ENCODE results near the gene HSPA12B.

HSPA12B gene

DNA sequence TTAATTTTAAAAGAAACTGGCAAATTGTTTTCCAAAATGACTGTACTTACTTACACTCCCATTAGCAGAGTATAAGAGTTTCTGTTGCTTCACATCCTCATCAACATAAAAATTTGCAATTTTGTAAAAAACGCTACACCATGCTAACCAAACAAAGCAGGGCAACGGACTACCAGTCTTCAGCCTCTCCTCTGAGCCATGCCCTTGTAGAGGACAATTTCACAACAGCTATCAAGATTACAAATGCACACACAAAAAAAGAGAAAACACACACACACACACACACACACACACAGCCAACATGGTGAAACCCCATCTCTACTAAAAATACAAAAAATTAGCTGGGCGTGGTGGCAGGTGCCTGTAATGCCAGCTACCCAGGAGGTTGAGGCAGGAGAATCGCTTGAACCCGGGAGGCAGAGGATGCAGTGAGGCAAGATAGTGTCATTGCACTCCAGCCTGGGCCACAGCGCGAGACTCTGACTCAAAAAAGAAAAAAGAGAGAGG lies 39.1 kb downstream of the HSPA12B start:
- Mint-ChIP-seq H3K4me1 (ENCODE audit: low read depth) (peaks cover 12% of the 10 kb centered on the region), H3K4me3 (no peak overlapping the region), H3K9me3 (ENCODE audit: low read depth) (no peaks in the 10 kb centered on the region), H3K27me3 (no peaks in the 10 kb centered on the region), H3K27ac (no peak overlapping the region), H3K36me3 (no peaks in the 10 kb centered on the region)

DNA sequence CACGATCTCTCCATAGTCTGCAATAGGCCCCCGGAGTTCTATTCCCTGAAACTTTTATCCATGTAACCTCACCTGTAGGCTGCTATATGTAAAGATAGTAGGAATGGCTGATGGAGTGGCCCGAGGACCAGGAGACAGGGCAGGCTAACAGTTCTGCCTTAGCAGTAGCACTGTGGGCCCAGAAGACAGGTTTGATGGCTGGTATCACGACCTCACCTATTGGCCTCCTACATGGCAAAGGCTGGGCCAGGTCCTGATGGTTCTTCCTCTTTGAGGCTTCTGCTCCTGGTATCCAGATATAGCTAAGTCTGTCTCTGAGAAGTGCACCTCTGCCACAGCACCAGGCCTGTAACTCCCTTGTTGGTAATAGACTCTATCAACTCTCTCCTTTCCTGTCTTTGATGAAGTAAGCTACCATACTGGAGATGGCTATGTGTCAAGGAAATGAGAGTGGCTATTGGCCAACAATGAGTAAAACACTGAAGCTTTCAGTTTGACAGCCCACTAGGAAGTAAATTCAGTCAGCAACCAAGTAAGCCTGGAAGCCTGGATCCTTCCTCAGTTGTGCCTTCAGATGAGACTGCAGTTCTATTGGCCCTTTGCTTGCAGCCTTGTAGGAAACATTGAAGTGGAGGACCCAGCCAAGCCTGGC lies 43.1 kb downstream of the HSPA12B start:
- Mint-ChIP-seq H3K4me1 (ENCODE audit: low read depth) (peaks cover 11% of the 10 kb centered on the region), H3K4me3 (no peak overlapping the region), H3K27me3 (no peaks in the 10 kb centered on the region), H3K9me3 (ENCODE audit: low read depth) (no peaks in the 10 kb centered on the region), H3K27ac (no peak overlapping the region), H3K36me3 (no peaks in the 10 kb centered on the region)

DNA sequence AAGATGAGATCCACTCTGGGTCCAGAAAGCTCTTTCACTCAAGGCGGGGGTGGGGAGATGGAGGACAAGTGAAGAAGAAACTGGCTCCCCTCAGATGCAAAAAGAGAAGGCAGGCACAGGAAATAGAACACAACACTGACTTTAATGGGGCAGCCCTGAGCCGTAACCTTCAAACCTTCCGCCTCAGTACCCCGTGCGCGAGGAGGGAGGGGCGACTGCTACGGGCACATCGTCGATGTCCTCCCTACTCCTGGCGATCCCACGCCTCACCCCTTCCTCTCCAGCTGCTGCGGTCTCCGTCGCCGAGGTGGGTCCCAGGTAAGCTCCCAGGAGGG lies 44.9 kb downstream of the HSPA12B start:
- Mint-ChIP-seq H3K36me3 (no peaks in the 10 kb centered on the region), H3K27ac (no peak overlapping the region), H3K4me3 (peak overlapping the region; percentile 78), H3K27me3 (no peaks in the 10 kb centered on the region), H3K9me3 (ENCODE audit: low read depth) (no peaks in the 10 kb centered on the region), H3K4me1 (ENCODE audit: low read depth) (peaks cover 23% of the 10 kb centered on the region)

DNA sequence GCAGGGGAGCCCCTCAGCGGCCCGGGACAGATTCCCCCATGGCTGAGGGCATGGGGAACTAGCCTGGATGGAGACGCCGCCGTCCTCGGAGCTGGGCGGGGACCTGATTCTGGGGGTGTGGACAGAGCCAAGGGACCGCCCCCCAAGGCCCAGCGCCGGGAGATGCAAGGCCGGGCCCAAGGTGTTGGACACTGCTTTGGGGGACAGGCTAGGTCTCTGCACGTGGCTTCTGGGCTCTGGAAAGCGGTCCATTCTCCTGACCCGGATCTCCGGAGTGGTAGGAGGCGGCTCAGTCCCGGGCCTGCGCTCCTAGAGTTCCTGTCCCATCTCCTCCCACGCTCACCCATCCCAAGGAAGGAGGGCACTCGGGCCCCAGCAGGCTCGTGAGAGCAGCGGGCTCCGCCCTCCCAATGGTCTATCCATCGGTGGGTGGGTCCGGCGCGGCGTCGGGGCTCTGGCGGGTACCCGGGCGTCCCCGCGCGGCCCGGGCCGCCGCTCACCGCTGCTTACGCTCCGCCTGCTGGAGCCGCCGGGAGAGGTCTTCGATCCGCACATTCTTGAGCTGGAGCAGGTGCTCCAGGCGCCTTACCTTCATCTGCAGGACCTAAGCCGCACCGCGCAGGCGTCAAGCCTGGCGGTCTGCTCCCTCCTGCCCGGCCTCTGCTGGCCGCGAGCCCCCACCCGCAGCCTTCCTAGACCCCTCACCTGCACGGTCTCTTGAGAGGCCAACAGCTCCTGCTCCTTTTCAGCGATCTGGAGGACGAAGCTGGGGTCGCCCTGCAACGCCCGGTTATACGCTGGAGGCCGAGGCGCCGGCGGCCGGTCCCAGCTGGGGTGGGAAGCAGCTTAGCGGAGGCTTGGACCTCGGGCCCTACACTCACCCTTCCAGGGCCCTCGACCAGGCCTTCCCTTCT lies 45.5 kb downstream of the HSPA12B start:
- no peak overlapping the region for H3K27ac Mint-ChIP-seq
- no peaks in the 10 kb centered on the region for H3K27me3 Mint-ChIP-seq
- no peaks in the 10 kb centered on the region for H3K36me3 Mint-ChIP-seq
- peak overlapping the region; percentile 78 for H3K4me3 Mint-ChIP-seq
- peaks cover 26% of the 10 kb centered on the region for H3K4me1 Mint-ChIP-seq (ENCODE audit: low read depth)
- no peaks in the 10 kb centered on the region for H3K9me3 Mint-ChIP-seq (ENCODE audit: low read depth)

DNA sequence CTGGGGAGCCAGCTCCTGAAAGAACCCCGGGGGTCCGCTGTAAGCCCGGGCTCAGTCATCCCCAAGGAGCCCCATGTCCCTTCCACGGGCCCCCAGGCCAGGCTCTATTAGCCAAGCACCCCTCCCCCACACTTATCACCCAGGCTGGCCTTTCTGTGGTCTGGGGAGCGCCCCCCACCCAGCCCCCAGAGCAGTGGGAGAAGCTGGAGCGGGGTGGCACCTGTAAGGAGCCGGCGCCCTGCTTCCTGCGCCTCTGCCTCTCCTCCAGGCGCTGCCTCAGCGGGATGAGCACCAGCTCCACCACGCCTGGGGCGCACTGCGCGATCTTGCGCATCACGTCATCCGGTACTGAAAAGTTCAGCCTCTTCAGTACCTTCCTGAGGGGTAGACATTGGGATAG lies 46.5 kb downstream of the HSPA12B start:
- Mint-ChIP-seq H3K27ac (no peak overlapping the region), H3K27me3 (no peaks in the 10 kb centered on the region), H3K9me3 (ENCODE audit: low read depth) (no peaks in the 10 kb centered on the region), H3K4me1 (ENCODE audit: low read depth) (peaks cover 31% of the 10 kb centered on the region), H3K36me3 (no peaks in the 10 kb centered on the region), H3K4me3 (peak overlapping the region; percentile 31)

DNA sequence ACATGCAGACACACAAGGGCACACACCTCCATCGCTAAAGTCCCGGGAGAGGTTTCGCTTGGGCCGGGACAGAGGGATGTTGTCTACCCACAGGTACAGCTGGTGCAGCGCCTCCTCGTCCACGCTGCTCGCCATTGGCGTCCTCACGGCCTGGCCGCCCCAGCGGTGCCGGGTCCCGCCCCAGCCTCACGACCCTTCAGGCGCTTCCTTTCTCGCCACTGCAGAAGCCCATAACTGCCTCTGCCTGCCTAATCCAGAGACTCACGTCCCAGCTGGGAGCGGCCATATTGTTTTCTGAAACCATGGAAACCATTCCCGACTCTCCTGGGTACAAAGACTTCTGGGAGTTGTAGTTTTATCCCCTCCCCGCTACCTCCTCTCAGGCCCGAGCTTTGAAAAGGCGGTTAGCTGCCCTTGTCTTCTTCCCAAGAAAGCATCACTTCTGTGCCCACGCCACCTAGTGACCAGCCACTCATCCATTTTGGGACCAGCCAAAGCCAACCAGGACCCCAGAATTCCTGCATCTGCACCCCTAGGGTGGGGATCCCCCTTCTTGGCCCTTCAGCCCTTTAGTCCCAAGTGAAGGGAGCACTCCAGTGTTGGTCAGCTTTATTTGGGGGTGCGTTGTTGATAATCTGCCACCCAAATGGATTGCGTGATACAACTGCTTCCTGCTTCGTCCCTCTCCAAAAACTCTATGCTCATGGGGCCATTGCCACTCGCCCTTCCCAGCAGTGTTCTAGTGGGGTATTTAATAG lies 48.8 kb downstream of the HSPA12B start, which contains the start of gene SPEF1:
TSS of gene SPEF1 (minus strand) at position 296 of the 758 bp plus-strand sequence. CDS start at position 135, 161 bp downstream.
- peaks cover 39% of the 10 kb centered on the region for H3K4me1 Mint-ChIP-seq (ENCODE audit: low read depth)
- peak within 1 kb of the TSS; percentile 50 for H3K27ac Mint-ChIP-seq
- H3K27me3 Mint-ChIP-seq: no peaks in the 10 kb centered on the region
- H3K9me3 Mint-ChIP-seq (ENCODE audit: low read depth): no peaks in the 10 kb centered on the region
- no peaks in the 10 kb centered on the region for H3K36me3 Mint-ChIP-seq
- peak within 1 kb of the TSS; percentile 33 for H3K4me3 Mint-ChIP-seq

DNA sequence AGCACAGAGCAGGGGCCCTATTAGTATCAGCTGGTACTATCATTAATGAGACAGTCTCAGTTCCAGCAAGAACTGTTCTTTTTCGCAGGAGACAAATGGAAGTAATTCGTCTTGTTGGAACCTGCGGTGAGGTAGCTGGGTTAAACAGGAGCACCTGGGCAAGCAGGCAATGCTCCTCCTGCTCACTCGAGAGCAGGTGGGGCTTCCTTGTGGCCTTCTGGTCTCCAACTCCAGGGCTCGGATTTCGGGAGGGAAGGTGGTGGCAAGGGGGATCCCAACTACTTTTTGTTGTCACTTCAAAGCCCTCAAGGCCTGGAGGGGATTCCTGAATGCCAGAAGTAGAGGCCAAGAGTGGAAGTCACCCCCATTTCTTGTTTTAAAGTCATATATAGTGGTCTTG lies 50.1 kb downstream of the HSPA12B start:
- Mint-ChIP-seq H3K4me1 (ENCODE audit: low read depth) (peaks cover 36% of the 10 kb centered on the region), H3K27ac (peak overlapping the region; percentile 50), H3K4me3 (no peak overlapping the region), H3K36me3 (no peaks in the 10 kb centered on the region), H3K9me3 (ENCODE audit: low read depth) (no peaks in the 10 kb centered on the region), H3K27me3 (no peaks in the 10 kb centered on the region)

DNA sequence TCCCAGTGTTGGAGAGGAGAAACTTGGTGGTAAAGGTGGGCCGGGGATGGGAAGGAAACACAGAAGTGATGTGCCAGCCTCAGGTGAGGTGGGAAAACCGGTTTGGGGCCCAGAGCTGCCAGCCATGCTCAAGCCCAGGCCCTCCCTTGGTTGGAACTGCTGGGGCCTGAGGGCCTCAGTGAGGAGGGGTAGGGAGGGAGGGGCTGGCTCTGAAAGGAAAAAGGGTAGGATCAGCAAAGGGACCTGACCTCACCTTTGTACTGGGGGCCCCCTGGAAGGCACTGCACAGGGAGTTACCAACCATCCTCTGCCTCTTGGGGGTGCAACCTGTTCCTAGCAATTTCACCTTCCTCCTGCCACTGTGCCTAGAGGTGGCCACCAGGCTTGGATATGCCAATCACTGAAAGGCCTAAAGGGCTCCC lies 50.6 kb downstream of the HSPA12B start:
- Mint-ChIP-seq H3K4me3 (peak overlapping the region; percentile 30), H3K27me3 (no peaks in the 10 kb centered on the region), H3K4me1 (ENCODE audit: low read depth) (peaks cover 36% of the 10 kb centered on the region), H3K27ac (peak overlapping the region; percentile 22), H3K36me3 (no peaks in the 10 kb centered on the region), H3K9me3 (ENCODE audit: low read depth) (no peaks in the 10 kb centered on the region)

DNA sequence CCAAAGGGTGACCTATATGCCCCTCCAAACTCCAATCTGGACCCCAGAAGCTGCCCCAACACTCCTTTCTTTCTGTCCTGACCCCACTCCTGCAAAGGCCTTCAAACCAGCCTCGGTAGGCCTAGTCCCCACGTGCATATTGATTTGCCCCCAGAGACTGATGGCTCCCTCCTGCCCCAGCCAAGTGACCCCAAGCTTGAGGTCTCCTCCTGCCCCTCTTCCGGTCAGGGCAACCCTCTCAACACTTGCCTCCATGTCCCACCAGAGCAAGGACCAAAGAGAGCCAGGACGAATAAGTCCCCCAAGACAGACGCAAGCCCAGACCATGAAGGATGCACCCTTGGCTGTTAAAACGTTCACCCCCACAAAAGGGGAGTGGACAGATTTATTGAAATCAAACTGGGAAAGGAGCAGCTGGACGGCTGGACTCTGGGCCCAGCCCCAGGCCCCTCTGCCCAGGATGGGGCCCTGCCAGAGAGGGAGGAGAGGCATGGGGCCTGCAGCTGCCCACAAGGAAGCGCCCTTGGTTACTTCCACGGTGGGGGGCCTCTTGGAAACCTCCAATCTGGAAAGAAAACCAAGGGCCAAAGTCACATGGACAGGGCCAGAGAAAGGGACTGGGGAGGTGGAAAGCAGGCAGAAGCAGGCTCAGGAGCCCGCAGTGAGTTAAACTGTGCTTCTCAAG lies 51.2 kb downstream of the HSPA12B start:
- no peak overlapping the region for H3K27ac Mint-ChIP-seq
- H3K27me3 Mint-ChIP-seq: no peaks in the 10 kb centered on the region
- peaks cover 37% of the 10 kb centered on the region for H3K4me1 Mint-ChIP-seq (ENCODE audit: low read depth)
- peak overlapping the region; percentile 30 for H3K4me3 Mint-ChIP-seq
- H3K36me3 Mint-ChIP-seq: no peaks in the 10 kb centered on the region
- H3K9me3 Mint-ChIP-seq (ENCODE audit: low read depth): no peaks in the 10 kb centered on the region

DNA sequence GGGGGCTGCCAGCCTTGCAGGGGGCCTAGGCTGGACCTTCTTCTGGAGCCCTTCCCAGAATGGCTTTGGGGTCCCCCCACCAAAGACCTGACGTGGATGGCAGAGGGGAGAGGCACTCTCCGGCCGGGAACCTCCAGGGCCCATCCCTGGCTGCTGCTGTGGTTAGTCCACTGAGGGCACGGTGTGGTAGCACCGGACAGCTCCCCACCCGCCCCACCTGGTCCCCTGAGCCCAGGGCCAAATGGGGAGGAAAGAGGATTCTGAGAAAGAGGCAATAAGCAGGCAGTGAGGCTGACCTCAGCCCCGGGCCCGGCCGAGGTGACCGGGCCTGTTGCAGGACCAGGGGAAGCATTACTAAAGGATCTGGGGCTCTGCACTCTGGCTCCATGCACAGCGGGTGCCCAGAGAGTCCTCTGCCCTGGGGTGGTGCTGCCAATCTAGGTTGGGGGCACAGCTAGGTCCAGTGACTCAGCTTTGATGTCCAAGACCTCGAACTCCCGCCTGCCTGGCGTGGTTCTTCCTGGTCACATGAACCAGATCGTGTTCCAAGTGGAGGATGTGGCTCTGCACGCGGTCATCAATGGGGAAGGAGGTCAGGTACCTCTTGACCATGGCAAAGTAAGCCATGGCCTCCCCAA lies 51.9 kb downstream of the HSPA12B start:
- Mint-ChIP-seq H3K4me1 (ENCODE audit: low read depth) (peaks cover 41% of the 10 kb centered on the region), H3K27ac (no peak overlapping the region), H3K4me3 (peak overlapping the region; percentile 52), H3K36me3 (no peaks in the 10 kb centered on the region), H3K27me3 (no peaks in the 10 kb centered on the region), H3K9me3 (ENCODE audit: low read depth) (no peaks in the 10 kb centered on the region)

DNA sequence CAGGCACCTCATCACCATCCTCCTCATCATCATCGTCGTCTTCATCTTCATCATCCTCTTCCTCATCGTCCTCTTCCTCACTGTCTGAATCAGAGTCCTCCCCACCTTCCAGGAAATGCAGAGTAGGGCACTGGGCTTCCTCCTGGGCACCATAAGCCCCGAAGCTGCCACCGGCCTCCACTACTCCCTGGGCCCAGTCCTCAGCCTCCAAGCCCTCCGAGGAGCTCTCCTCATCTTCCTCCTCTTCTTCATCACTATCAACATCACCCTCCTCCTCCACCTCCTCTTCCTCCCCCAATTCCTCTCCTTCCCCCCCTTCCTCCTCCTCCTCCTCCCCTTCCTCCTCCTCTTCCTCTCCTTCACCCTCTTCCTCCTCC lies 52.4 kb downstream of the HSPA12B start:
- H3K4me1 Mint-ChIP-seq (ENCODE audit: low read depth): peaks cover 41% of the 10 kb centered on the region
- peak overlapping the region; percentile 50 for H3K27ac Mint-ChIP-seq
- no peaks in the 10 kb centered on the region for H3K27me3 Mint-ChIP-seq
- H3K4me3 Mint-ChIP-seq: peak overlapping the region; percentile 63
- no peaks in the 10 kb centered on the region for H3K36me3 Mint-ChIP-seq
- no peaks in the 10 kb centered on the region for H3K9me3 Mint-ChIP-seq (ENCODE audit: low read depth)

DNA sequence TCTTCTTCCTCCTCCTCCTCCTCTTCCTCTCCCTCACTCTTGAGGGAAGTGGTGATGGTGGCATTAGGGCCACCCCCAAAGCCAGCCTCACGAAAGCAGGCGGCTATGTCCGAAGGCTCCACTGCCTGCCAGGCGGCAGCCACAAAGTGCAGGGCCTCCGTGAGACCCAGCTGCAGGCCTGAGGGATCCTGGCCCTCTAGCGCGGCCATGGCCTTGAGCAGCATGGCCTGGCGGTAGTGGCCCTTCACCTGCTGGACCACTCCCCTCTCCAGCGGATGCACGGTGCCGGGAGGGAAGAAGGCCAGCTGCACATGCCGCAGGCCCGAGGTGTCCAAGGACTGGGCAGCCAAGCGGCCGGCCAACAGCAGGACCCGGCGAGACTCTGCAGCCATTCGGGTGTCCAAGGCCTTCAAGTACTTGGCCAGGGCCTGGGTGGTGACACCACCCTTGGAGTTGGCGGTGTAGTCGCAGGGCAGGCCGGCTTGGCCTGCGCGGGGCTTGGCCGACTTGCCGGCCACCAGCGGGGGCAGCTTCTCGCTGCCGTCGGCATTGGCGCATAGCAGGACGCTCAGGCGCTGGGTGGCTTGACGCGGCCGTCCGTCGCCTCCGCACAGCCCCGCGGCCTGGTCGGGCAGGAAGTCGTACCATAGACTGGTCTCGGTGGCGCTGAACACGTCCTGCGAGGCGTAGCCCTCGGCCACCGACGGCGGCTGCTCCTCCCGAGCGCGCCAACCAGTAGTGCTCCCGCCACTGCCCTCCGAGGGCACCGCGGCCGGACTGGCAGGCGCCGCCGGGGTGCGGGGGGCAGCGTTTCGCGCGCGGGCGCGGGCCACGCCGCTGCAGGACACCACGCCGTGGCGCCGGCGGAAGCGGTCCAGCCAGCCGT lies 53.0 kb downstream of the HSPA12B start:
- H3K4me1 Mint-ChIP-seq (ENCODE audit: low read depth): peaks cover 40% of the 10 kb centered on the region

DNA sequence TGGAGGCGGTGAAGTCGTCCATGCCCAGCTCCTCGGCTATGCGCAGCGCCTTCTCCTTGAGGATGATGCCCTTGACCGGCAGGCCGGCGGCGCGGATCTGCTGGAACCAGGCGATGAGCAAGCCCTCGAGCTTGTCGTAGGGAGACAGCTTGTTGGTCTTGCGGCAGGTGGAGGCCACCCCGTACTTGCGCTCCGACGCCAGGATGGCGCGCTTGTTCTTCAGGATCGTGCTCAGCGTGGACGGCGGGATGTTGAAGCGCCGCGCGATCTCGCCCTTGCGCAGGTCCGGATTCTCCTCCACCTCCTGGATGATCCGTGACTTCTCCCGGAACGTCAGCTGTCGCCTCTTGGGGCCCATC lies 53.6 kb downstream of the HSPA12B start:
- H3K27me3 Mint-ChIP-seq: no peaks in the 10 kb centered on the region
- no peaks in the 10 kb centered on the region for H3K36me3 Mint-ChIP-seq
- H3K27ac Mint-ChIP-seq: peak overlapping the region; percentile 28
- H3K9me3 Mint-ChIP-seq (ENCODE audit: low read depth): no peaks in the 10 kb centered on the region
- peaks cover 35% of the 10 kb centered on the region for H3K4me1 Mint-ChIP-seq (ENCODE audit: low read depth)
- peak overlapping the region; percentile 85 for H3K4me3 Mint-ChIP-seq

More for the DNA sequence above, 53.0 kb downstream of the HSPA12B start:
- Mint-ChIP-seq H3K4me3 (peak overlapping the region; percentile 63), H3K27me3 (no peaks in the 10 kb centered on the region), H3K27ac (no peak overlapping the region), H3K9me3 (ENCODE audit: low read depth) (no peaks in the 10 kb centered on the region), H3K36me3 (no peaks in the 10 kb centered on the region)
